Liver (tissue), 9 donors: ENCODE measurements around the gene ENG. TPM values are rescaled to one million over a fixed set of nuclear protein-coding genes. Genes with fewer than 3 reads are reported as not detected.
A peak's percentile ranks its signal among the peaks of the same experiment; 100 is the strongest.

Experiments used
- DNase-seq: peaks from one replicate; pipeline ENCODE4 v3.0.0-alpha.2; 2017; ENCODE audit warnings: low spot score
- H3K27ac ChIP-seq, 2 donors: one replicate each; pipeline ENCODE4 v1.7.0; 2013; ENCODE audit warnings: inconsistent platforms in 2 of 2, low read length in 2 of 2, control low read depth in 1 of 2, low read depth in 1 of 2, mild to moderate bottlenecking in 1 of 2
- H3K27me3 ChIP-seq, 4 donors: one replicate each; pipeline versions ENCODE4 v1.6.1 to v1.7.0; 2013; ENCODE audit warnings: low read length in 3 of 4, inconsistent platforms in 1 of 4, mild to moderate bottlenecking in 1 of 4, moderate library complexity in 1 of 4; ENCODE audit not compliant: control insufficient read depth in 4 of 4, insufficient read depth in 4 of 4
- H3K36me3 ChIP-seq, 4 donors: one replicate each; pipeline versions ENCODE4 v1.6.1 to v1.7.0; 2013; ENCODE audit warnings: low read length in 3 of 4, mild to moderate bottlenecking in 3 of 4, low read depth in 1 of 4, moderate library complexity in 1 of 4; ENCODE audit not compliant: control insufficient read depth in 4 of 4, insufficient read depth in 3 of 4
- H3K4me1 ChIP-seq, 4 donors: one replicate each; pipeline versions ENCODE4 v1.6.1 to v1.7.0; 2013; ENCODE audit warnings: low read length in 3 of 4, mild to moderate bottlenecking in 3 of 4, moderate library complexity in 1 of 4; ENCODE audit not compliant: control insufficient read depth in 4 of 4, insufficient read depth in 4 of 4
- H3K4me3 ChIP-seq, 3 donors: one replicate each; pipeline versions ENCODE4 v1.6.1 to v1.7.0; 2013; ENCODE audit warnings: low read length in 3 of 3, control low read depth in 1 of 3, low read depth in 1 of 3, mild to moderate bottlenecking in 1 of 3
- H3K9ac ChIP-seq, 2 donors: one replicate each; pipeline ENCODE4 v1.7.0; 2013; ENCODE audit warnings: low read length in 2 of 2, mild to moderate bottlenecking in 2 of 2, moderate library complexity in 2 of 2, control low read depth in 1 of 2, low read depth in 1 of 2
- H3K9me3 ChIP-seq, 4 donors: one replicate each; pipeline versions ENCODE4 v1.6.1 to v1.7.0; 2013; ENCODE audit warnings: low read length in 3 of 4; ENCODE audit not compliant: control insufficient read depth in 4 of 4
- CTCF ChIP-seq: fragments of 150-350 bp; IDR thresholded peaks from 2 replicates; pipeline ENCODE4 v1.5.1; 2017; ENCODE audit warnings: improper control_type of control experiment, low read depth, low read length; ENCODE audit not compliant: missing input control
- EGR1 ChIP-seq, 2 donors: IDR thresholded peaks; 2 replicates each; pipeline ENCODE4 v1.6.1; 2016 to 2018; ENCODE audit warnings: antibody characterized with exemption in 2 of 2, low read depth in 2 of 2
- FOXA1 ChIP-seq: IDR thresholded peaks from 2 replicates; pipeline ENCODE4 v1.6.1; 2016; ENCODE audit warnings: antibody characterized with exemption
- FOXA2 ChIP-seq: IDR thresholded peaks from 2 replicates; pipeline ENCODE4 v1.6.1; 2016; ENCODE audit warnings: antibody characterized with exemption
- GABPA ChIP-seq, 2 donors: IDR thresholded peaks in 1 of 2; conservative IDR thresholded peaks in 1 of 2; 2 replicates each; pipeline ENCODE4 v1.6.1; 2016; ENCODE audit warnings: antibody characterized with exemption in 2 of 2, mild to moderate bottlenecking in 1 of 2, moderate library complexity in 1 of 2
- HNF4A ChIP-seq, 2 donors: conservative IDR thresholded peaks; 2 replicates each; pipeline ENCODE4 v1.6.1; 2016; ENCODE audit warnings: antibody characterized with exemption in 2 of 2, mild to moderate bottlenecking in 2 of 2
- HNF4G ChIP-seq: IDR thresholded peaks from 2 replicates; pipeline ENCODE4 v1.6.1; 2016; ENCODE audit warnings: antibody characterized with exemption
- JUND ChIP-seq, 2 donors: IDR thresholded peaks; 2 replicates each; pipeline ENCODE4 v1.6.1; 2016; ENCODE audit warnings: antibody characterized with exemption in 2 of 2
- MAX ChIP-seq: IDR thresholded peaks from 2 replicates; pipeline ENCODE4 v1.6.1; 2016; ENCODE audit warnings: antibody characterized with exemption
- NR2F2 ChIP-seq: IDR thresholded peaks from 2 replicates; pipeline ENCODE4 v1.6.1; 2016; ENCODE audit warnings: antibody characterized with exemption
- RAD21 ChIP-seq, 2 donors: IDR thresholded peaks; 2 replicates each; pipeline ENCODE4 v1.6.1; 2016; ENCODE audit warnings: antibody characterized with exemption in 2 of 2, mild to moderate bottlenecking in 2 of 2
- REST ChIP-seq: IDR thresholded peaks from 2 replicates; pipeline ENCODE4 v1.6.1; 2016; ENCODE audit warnings: antibody characterized with exemption, mild to moderate bottlenecking
- RXRA ChIP-seq, 2 donors: IDR thresholded peaks; 2 replicates each; pipeline ENCODE4 v1.6.1; 2017 to 2018; ENCODE audit warnings: antibody characterized with exemption in 2 of 2, mild to moderate bottlenecking in 1 of 2
- SP1 ChIP-seq: IDR thresholded peaks from 2 replicates; pipeline ENCODE4 v1.6.1; 2018; ENCODE audit warnings: antibody characterized with exemption, mild to moderate bottlenecking
- TAF1 ChIP-seq: conservative IDR thresholded peaks from 2 replicates; pipeline ENCODE4 v1.6.1; 2016; ENCODE audit warnings: antibody characterized with exemption, mild to moderate bottlenecking
- YY1 ChIP-seq: IDR thresholded peaks from 2 replicates; pipeline ENCODE4 v1.6.1; 2016; ENCODE audit warnings: antibody characterized with exemption, mild to moderate bottlenecking
- WGBS: extraction: QIAGEN DNeasy Blood & Tissue Kit; methylation state at CpG from one replicate; pipeline ENCODE4 v1.1.7; 2013; 5-methylcytosine and 5-hydroxymethylcytosine counted together
- polyA plus RNA-seq, 2 donors: library from polyadenylated mRNA; stranded (reverse) in 1 of 2; unstranded in 1 of 2; fragments of 200-250 nt in 1 of 2; fragments of >200 nt in 1 of 2; fragmentation: Nextera tagmentation in 1 of 2; extraction: Ambion mirVana in 1 of 2; gene quantifications; one replicate each; pipeline versions ENCODE4 v1.2.1 to v1.2.3, GENCODE V29; 2013 to 2015
- total RNA-seq, 2 donors: library from RNA; depleted of rRNA; stranded (reverse); fragments of >200 nt; gene quantifications; one replicate each; pipeline ENCODE4 v1.2.3, GENCODE V29; 2014
- TF ChIP-seq, protein P1 (sequence below): IDR thresholded peaks from 2 replicates; pipeline ENCODE4 v1.6.1; 2016; ENCODE audit warnings: antibody characterized with exemption
- TF ChIP-seq, protein P2 (sequence below): IDR thresholded peaks from 2 replicates; pipeline ENCODE4 v1.6.1; 2016; ENCODE audit warnings: antibody characterized with exemption
- donor health status: healthy.
- donor health status: healthy.
- donor health status: healthy.
- donor health status: healthy.
- donor health status: healthy.

The ENG gene
- total and polyA plus RNA-seq, 4 donors = 12.8 to 91.3 (median 24.2) TPM

GRCh38 chr9:127862075-127863011 is 7.9 kb upstream of the ENG start:
- peak; percentile 66 for DNase-seq
- H3K36me3 ChIP-seq = no peaks in the 10 kb centered on the region
- WGBS = 61% methylated on average over 29 of the region's 29 CpGs
- TF ChIP-seq EGR1 (IDR thresholded peaks at IDR 0.05; ENCODE audit: low read depth in 2 of 2) (no peak), HNF4G (no peak), REST (no peak), GABPA (IDR thresholded peaks at IDR 0.05 in 1 of 2, conservative IDR thresholded peaks at IDR 0.05 in 1 of 2) (no peak), RAD21 (IDR thresholded peaks at IDR 0.05) (peak in 1 of 2 donors; percentile 39), FOXA1 (no peak), RXRA (IDR thresholded peaks at IDR 0.05) (peak; percentile 61 to 72), YY1 (no peak), HNF4A (conservative IDR thresholded peaks at IDR 0.05) (no peak), NR2F2 (peak; percentile 100), SP1 (peak; percentile 58), CTCF (no peak), TAF1 (no peak), FOXA2 (no peak), MAX (peak; percentile 73), JUND (IDR thresholded peaks at IDR 0.05) (no peak)
- TF ChIP-seq, protein P1, sequence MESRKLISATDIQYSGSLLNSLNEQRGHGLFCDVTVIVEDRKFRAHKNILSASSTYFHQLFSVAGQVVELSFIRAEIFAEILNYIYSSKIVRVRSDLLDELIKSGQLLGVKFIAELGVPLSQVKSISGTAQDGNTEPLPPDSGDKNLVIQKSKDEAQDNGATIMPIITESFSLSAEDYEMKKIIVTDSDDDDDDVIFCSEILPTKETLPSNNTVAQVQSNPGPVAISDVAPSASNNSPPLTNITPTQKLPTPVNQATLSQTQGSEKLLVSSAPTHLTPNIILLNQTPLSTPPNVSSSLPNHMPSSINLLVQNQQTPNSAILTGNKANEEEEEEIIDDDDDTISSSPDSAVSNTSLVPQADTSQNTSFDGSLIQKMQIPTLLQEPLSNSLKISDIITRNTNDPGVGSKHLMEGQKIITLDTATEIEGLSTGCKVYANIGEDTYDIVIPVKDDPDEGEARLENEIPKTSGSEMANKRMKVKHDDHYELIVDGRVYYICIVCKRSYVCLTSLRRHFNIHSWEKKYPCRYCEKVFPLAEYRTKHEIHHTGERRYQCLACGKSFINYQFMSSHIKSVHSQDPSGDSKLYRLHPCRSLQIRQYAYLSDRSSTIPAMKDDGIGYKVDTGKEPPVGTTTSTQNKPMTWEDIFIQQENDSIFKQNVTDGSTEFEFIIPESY = no peak
- TF ChIP-seq, protein P2, sequence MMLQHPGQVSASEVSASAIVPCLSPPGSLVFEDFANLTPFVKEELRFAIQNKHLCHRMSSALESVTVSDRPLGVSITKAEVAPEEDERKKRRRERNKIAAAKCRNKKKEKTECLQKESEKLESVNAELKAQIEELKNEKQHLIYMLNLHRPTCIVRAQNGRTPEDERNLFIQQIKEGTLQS = no peak
- peak overlapping the region in 1 of 2 donors; percentile 42 for H3K9ac ChIP-seq
- H3K4me3 ChIP-seq = no peak overlapping the region
- H3K27ac ChIP-seq = peak overlapping the region; percentile 59 to 74
- no peaks in the 10 kb centered on the region for H3K27me3 ChIP-seq
- H3K4me1 ChIP-seq = peaks cover 0 to 18% (median 1%) of the 10 kb centered on the region in 4 donors
- H3K9me3 ChIP-seq = no peaks in the 10 kb centered on the region
